ENCODE measurements around the gene MKI67. TPM values are rescaled to one million over a fixed set of nuclear protein-coding genes. Genes with fewer than 3 reads are reported as not detected.

The MKI67 gene
- total RNA-seq, 1 donor from 2014 or later, result 40.6 TPM

- no peak for DNase-seq (ENCODE audit: low read depth)
- no peak overlapping the region for H3K4me3 ChIP-seq (ENCODE audit: low read depth, low read length)
- TF ChIP-seq, protein P1, sequence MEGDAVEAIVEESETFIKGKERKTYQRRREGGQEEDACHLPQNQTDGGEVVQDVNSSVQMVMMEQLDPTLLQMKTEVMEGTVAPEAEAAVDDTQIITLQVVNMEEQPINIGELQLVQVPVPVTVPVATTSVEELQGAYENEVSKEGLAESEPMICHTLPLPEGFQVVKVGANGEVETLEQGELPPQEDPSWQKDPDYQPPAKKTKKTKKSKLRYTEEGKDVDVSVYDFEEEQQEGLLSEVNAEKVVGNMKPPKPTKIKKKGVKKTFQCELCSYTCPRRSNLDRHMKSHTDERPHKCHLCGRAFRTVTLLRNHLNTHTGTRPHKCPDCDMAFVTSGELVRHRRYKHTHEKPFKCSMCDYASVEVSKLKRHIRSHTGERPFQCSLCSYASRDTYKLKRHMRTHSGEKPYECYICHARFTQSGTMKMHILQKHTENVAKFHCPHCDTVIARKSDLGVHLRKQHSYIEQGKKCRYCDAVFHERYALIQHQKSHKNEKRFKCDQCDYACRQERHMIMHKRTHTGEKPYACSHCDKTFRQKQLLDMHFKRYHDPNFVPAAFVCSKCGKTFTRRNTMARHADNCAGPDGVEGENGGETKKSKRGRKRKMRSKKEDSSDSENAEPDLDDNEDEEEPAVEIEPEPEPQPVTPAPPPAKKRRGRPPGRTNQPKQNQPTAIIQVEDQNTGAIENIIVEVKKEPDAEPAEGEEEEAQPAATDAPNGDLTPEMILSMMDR (conservative IDR thresholded peaks at IDR 0.05; ENCODE audit: low read depth, low read length), result no peak
These were observed 33.8 kb downstream of the MKI67 start for GRCh38 chr10:128092454-128092853.

GRCh38 chr10:128091636-128092210 lies 34.5 kb downstream of the MKI67 start:
- TF ChIP-seq, protein P1 (conservative IDR thresholded peaks at IDR 0.05; ENCODE audit: low read depth, low read length), result no peak
- no peak overlapping the region for H3K4me3 ChIP-seq (ENCODE audit: low read depth, low read length)
- no peak for DNase-seq (ENCODE audit: low read depth)

DNA sequence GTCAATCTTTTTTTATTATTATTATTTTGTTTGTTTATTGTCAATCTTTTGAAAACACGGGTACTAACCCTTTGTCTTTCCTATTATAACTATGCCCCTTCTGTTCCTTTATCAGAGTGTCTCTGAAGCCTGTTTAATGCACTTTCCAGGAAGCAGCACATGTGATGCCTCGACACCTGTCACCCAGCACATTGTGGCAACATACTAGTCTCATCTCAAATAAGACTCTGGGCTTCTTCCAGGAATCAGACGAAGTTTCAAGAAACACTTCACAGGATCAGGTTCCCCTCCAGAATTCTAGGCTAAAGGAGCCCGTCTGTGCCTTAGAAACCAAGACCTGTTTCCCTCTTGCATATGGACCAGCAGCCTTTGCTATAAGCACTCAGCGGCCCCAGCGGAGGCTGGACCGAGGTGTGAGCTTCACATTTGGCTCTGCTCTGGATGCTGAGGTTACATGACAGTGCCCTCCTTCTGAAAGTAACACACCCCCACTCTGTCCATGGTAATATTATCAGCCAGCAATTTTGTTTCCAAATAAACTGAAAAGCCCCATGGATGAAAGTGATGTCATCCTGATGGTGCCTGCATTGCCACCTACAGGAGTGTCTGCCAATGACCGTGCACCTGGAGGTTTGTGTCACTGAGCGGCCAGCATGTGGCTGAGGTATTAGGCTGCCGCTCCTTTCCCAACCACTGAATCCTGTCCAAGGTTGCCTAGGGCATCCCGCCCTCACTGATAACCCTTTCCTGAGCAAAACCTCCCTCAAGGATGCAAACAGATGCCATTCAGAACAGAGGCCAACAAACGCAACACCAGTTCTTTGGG lies 38.1 kb downstream of the MKI67 start:
- no peak overlapping the region for H3K4me3 ChIP-seq (ENCODE audit: low read depth, low read length)
- TF ChIP-seq, protein P1 (conservative IDR thresholded peaks at IDR 0.05; ENCODE audit: low read depth, low read length), result peak; percentile 25
- no peak for DNase-seq (ENCODE audit: low read depth)

DNA sequence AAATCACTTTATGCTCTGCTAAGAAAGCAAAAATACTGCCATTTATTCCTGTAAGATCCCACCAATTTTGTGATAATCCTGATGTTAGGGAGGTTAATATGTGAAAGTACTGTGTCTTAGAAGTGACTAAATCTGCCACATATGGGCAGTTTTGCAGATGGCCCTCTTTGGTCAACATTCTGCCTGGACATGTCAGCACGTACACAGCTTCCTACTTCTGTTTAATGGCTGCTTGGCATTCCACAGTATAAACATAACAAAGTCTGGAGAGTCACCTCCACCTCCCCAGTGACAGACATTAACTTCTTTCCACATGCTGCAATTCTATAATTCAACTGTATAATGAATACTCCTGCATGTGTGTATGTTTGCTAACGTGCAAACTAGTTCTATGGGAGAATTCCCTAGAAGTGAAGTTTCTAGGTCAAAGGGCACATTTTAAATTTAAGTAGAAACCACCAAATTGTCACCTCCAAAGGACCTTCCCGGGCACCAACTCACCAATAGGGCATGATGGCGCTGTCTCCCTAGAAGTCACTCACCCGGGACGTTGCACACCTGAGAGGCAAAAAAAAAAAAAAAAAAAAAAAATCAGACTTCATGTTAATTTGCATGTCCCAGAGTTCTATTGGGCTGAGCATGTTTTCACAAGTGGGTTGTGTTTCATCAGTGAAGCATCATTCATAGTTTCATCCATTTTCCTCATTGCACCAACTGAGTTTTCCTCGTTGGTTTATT lies 38.9 kb downstream of the MKI67 start:
- no peak for DNase-seq (ENCODE audit: low read depth)
- TF ChIP-seq, protein P1 (conservative IDR thresholded peaks at IDR 0.05; ENCODE audit: low read depth, low read length), result no peak
- H3K4me3 ChIP-seq (ENCODE audit: low read depth, low read length), result no peak overlapping the region

DNA sequence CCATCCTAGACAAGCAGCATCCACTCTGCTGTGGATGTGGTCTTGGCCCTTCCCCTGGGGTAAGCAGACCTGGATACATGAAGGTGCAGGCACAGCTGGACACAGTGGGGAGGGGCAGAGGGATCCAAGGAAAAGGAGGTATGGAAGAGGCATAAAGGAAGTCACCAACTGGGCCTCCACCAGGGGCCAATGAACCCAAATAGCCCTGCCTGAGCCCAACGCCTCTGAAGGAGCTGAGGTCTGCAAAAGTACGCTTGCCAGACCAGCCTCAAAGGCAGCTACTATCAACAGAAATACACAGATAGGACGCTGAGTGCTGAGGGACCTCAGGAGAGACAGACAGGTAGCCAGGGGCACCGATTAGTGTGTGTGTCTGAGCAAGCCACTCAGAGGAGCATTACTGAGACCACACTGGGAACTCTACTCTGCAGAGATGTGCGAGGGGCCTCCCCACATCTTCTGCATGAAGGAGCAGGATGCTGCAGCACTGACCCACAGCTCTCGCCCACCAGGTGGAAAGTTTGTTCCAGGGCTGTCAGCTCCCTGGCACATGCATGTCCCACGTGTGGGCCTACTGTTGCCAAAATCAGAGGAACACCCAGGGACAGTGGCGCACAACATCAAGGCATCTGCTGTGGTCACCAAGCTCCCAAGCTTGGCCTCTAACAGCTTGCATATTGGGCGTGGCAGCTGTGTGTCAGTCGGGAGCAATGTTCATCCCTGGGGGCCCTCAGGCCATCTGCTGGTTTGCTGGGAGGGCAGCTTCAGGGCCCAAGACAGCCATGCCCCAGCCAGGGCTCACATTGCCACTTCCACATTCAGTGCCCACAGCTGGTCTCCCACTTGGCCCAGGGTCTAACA lies 40.0 kb downstream of the MKI67 start:
- TF ChIP-seq, protein P1 (conservative IDR thresholded peaks at IDR 0.05; ENCODE audit: low read depth, low read length), result no peak
- no peak for DNase-seq (ENCODE audit: low read depth)
- no peak overlapping the region for H3K4me3 ChIP-seq (ENCODE audit: low read depth, low read length)

DNA sequence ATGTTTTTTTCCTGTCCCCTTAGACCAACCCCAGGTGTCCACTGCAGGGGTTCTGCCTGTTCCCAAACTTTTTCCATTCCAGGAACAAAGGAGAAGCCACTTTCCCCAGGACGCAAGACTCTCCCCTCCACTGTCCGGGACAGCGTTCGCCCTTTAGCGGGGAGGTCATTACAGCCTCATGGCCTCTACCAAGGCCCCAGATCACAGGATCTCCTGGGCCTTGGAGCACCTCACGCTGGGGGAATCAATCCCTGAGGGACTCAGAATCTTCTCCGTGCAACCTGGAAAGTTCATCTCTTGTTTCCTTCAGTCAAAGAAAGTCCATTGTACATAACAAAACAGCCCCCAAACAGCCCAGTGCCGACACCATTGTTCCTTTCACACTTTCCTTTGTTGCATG lies 41.2 kb downstream of the MKI67 start:
- TF ChIP-seq, protein P1 (conservative IDR thresholded peaks at IDR 0.05; ENCODE audit: low read depth, low read length), result no peak

More for the DNA sequence above, 41.2 kb downstream of the MKI67 start:
- H3K4me3 ChIP-seq (ENCODE audit: low read depth, low read length), result no peak overlapping the region
- no peak for DNase-seq (ENCODE audit: low read depth)
